Fibroblast of lung (primary cell): ENCODE results near the gene S100A11. TPM values are rescaled to one million over a fixed set of nuclear protein-coding genes. Genes with fewer than 3 reads are reported as not detected.
A peak's percentile ranks its signal among the peaks of the same experiment; 100 is the strongest.

Experiments
- DNase-seq, 2 donors: peaks; one replicate each; pipeline versions ENCODE4 v3.0.0 to v3.0.0-alpha.2; 2010; ENCODE audit warnings: low read depth in 2 of 2
- H2AFZ ChIP-seq: 2 replicates; pipeline ENCODE4 v1.5.1; 2012; ENCODE audit warnings: low read length, control low read depth, inconsistent platforms
- H3K27ac ChIP-seq: 2 replicates; pipeline ENCODE4 v1.5.1; 2011; ENCODE audit warnings: low read length, control low read depth; ENCODE audit not compliant: insufficient read depth
- H3K27me3 ChIP-seq: 2 replicates; pipeline ENCODE4 v1.5.1; 2011; ENCODE audit warnings: mild to moderate bottlenecking, low read length; ENCODE audit not compliant: control insufficient read depth, insufficient read depth
- H3K36me3 ChIP-seq: 2 replicates; pipeline ENCODE4 v1.5.1; 2011; ENCODE audit warnings: low read length; ENCODE audit not compliant: control insufficient read depth, insufficient read depth
- H3K4me1 ChIP-seq: 2 replicates; pipeline ENCODE4 v1.5.1; 2011; ENCODE audit warnings: low read length; ENCODE audit not compliant: control insufficient read depth, insufficient read depth; ENCODE audit errors: extremely low read depth
- H3K4me2 ChIP-seq: 2 replicates; pipeline ENCODE4 v1.5.1; 2011; ENCODE audit warnings: low read length, control low read depth; ENCODE audit not compliant: insufficient read depth; ENCODE audit errors: extremely low read depth
- H3K4me3 ChIP-seq, 4 experiments: fragments of 200-600 bp in 1 of 4; sonication (generic) in 1 of 4; replicated peaks in 1 of 4; 2 replicates each; pipeline ENCODE4 v1.5.1; 2011 to 2016; ENCODE audit warnings: low read length in 4 of 4, low read depth in 3 of 4, mild to moderate bottlenecking in 3 of 4, control low read depth in 2 of 4, inconsistent platforms in 1 of 4, mixed read lengths in 1 of 4; ENCODE audit not compliant: insufficient read depth in 1 of 4; ENCODE audit errors: control extremely low read depth in 1 of 4
- H3K79me2 ChIP-seq: 2 replicates; pipeline ENCODE4 v1.5.1; 2012; ENCODE audit warnings: mild to moderate bottlenecking, low read length, inconsistent platforms; ENCODE audit not compliant: control insufficient read depth, insufficient read depth
- H3K9ac ChIP-seq: 2 replicates; pipeline ENCODE4 v1.5.1; 2011; ENCODE audit warnings: mild to moderate bottlenecking, low read length, control low read depth; ENCODE audit not compliant: insufficient read depth
- H3K9me3 ChIP-seq: 2 replicates; pipeline ENCODE4 v1.5.1; 2012; ENCODE audit warnings: low read depth, low read length; ENCODE audit not compliant: control insufficient read depth, insufficient read depth
- H4K20me1 ChIP-seq: 2 replicates; pipeline ENCODE4 v1.5.1; 2011; ENCODE audit warnings: low read length; ENCODE audit not compliant: control insufficient read depth, insufficient read depth; ENCODE audit errors: extremely low read depth
- EZH2 ChIP-seq: IDR thresholded peaks from 2 replicates; pipeline ENCODE4 v1.5.1; 2012; ENCODE audit warnings: low read length, control low read depth, mild to moderate bottlenecking; ENCODE audit errors: missing control alignments
- polyA plus RNA-seq, 2 donors: library from polyadenylated mRNA; depleted of rRNA in 1 of 2; stranded (reverse) in 1 of 2; unstranded in 1 of 2; fragments of >200 nt; gene quantifications; 2 replicates each; pipeline ENCODE4 v1.2.1, GENCODE V29; 2011 to 2012; ENCODE audit warnings: missing spikeins in 1 of 2
- total RNA-seq: library from RNA; depleted of rRNA; stranded (reverse); fragments of >200 nt; gene quantifications from 2 replicates; pipeline ENCODE4 v1.2.1, GENCODE V29; 2014
- TF ChIP-seq, protein P1 (sequence below), 2 donors: IDR thresholded peaks in 1 of 2; conservative IDR thresholded peaks in 1 of 2; 1 replicate in 1 of 2; 2 replicates in 1 of 2; pipeline ENCODE4 v1.5.1; 2011 to 2012; ENCODE audit warnings: low read length in 2 of 2, control low read depth in 1 of 2, inconsistent platforms in 1 of 2, low read depth in 1 of 2, mild to moderate bottlenecking in 1 of 2

Gene S100A11
- total and polyA plus RNA-seq, 2 donors (not counting 1 experiment from before 2014, with no cell fraction given) = 55.8 to 1,144 TPM

DNA sequence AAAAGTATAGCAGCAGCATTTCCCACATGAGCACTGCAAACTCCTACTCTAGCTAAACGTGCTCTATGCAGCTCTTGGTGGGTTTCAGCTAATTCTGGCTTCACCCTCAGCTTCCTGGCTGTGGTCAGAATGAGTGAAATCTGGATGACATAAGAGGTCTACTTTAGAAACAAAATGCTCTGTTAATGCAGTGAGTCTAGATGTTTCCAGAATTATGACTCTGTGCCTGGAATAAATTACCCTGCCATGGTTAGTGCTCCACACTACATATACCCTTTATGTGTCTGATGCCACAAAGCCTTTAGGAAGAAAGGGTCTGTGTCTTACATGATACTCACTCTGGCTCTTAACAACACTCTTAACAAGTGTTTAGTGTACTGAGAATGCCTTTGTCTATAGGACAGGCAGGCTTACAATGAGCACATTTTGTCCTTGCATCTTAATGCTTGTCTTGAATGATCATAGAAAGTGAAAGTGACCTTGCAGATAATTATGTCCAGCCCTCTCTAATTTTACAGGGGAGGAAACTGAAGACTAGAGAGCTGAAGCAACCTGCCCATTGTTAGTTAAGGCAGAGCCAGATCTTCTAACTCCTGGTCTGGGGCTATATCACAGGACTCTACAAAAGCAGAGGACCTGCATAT, 52.4 kb downstream of the S100A11 start:
- Histone ChIP-seq H3K9ac (no peak overlapping the region), H3K4me2 (no peak overlapping the region)
- DNase-seq = peak in 1 of 2 donors; percentile 58

More for the DNA sequence above, 52.4 kb downstream of the S100A11 start:
- Histone ChIP-seq H3K27me3 (no peaks in the 10 kb centered on the region), H3K36me3 (peaks cover 16% of the 10 kb centered on the region), H3K79me2 (peaks cover 45% of the 10 kb centered on the region), H2AFZ (no peak overlapping the region), H4K20me1 (no peaks in the 10 kb centered on the region), H3K9me3 (no peaks in the 10 kb centered on the region), H3K4me3 (no peak overlapping the region), H3K4me1 (peaks cover 22% of the 10 kb centered on the region), H3K27ac (no peak overlapping the region)
- TF ChIP-seq EZH2 = no peak
- TF ChIP-seq, protein P1, sequence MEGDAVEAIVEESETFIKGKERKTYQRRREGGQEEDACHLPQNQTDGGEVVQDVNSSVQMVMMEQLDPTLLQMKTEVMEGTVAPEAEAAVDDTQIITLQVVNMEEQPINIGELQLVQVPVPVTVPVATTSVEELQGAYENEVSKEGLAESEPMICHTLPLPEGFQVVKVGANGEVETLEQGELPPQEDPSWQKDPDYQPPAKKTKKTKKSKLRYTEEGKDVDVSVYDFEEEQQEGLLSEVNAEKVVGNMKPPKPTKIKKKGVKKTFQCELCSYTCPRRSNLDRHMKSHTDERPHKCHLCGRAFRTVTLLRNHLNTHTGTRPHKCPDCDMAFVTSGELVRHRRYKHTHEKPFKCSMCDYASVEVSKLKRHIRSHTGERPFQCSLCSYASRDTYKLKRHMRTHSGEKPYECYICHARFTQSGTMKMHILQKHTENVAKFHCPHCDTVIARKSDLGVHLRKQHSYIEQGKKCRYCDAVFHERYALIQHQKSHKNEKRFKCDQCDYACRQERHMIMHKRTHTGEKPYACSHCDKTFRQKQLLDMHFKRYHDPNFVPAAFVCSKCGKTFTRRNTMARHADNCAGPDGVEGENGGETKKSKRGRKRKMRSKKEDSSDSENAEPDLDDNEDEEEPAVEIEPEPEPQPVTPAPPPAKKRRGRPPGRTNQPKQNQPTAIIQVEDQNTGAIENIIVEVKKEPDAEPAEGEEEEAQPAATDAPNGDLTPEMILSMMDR (conservative IDR thresholded peaks at IDR 0.05 in 1 of 2, IDR thresholded peaks at IDR 0.05 in 1 of 2; ENCODE audit: low read depth in 1 of 2, low read length in 2 of 2) = no peak

Other genes starting within 250 kb of the S100A11 start
- gene TDRKH, start 246.5 kb downstream of the S100A11 start, total RNA-seq = 1.8 and 5.6 TPM in 2 replicates
- gene TDRKH, start 246.5 kb downstream of the S100A11 start, polyA plus RNA-seq = 1.8 and 2.1 TPM in 2 replicates
- gene LINGO4, start 231.6 kb downstream of the S100A11 start, total RNA-seq = not detected in 2 replicates
- not detected in 2 replicates for gene LINGO4, start 231.6 kb downstream of the S100A11 start, polyA plus RNA-seq
- under 0.01 and 0.17 TPM in 2 replicates for gene RORC, start 205.2 kb downstream of the S100A11 start, total RNA-seq
- not detected in 2 replicates for gene RORC, start 205.2 kb downstream of the S100A11 start, polyA plus RNA-seq
- not detected in 2 replicates for gene C2CD4D, start 197.2 kb downstream of the S100A11 start, total RNA-seq
- not detected in 2 replicates for gene C2CD4D, start 197.2 kb downstream of the S100A11 start, polyA plus RNA-seq
- gene THEM5, start 183.3 kb downstream of the S100A11 start, total RNA-seq = not detected in 2 replicates
- gene THEM5, start 183.3 kb downstream of the S100A11 start, polyA plus RNA-seq = not detected in 2 replicates
- gene THEM4, start 127.5 kb downstream of the S100A11 start, total RNA-seq = 4.6 and 6.4 TPM in 2 replicates
- 15.8 and 18.7 TPM in 2 replicates for gene THEM4, start 127.5 kb downstream of the S100A11 start, polyA plus RNA-seq
- 136 and 141 TPM in 2 replicates for gene S100A10, start 43.1 kb downstream of the S100A11 start, total RNA-seq
- 599 and 750 TPM in 2 replicates for gene S100A10, start 43.1 kb downstream of the S100A11 start, polyA plus RNA-seq
- gene TCHHL1, start 52.1 kb upstream of the S100A11 start, total RNA-seq = not detected in 2 replicates
- not detected in 2 replicates for gene TCHHL1, start 52.1 kb upstream of the S100A11 start, polyA plus RNA-seq
- under 0.01 TPM in 1 of 2 replicates, not detected in the other for gene TCHH, start 78.4 kb upstream of the S100A11 start, total RNA-seq
- gene TCHH, start 78.4 kb upstream of the S100A11 start, polyA plus RNA-seq = not detected in 2 replicates
- not detected in 2 replicates for gene RPTN, start 122.2 kb upstream of the S100A11 start, total RNA-seq
- not detected in 2 replicates for gene RPTN, start 122.2 kb upstream of the S100A11 start, polyA plus RNA-seq
- gene HRNR, start 187.2 kb upstream of the S100A11 start, total RNA-seq = not detected in 2 replicates
- not detected in 2 replicates for gene HRNR, start 187.2 kb upstream of the S100A11 start, polyA plus RNA-seq